OCI-LY3 (cell line): ENCODE measurements around the gene DTHD1.

Source experiments
- H2AFZ ChIP-seq: fragments of 200-600, 300-600 bp; shearing (Covaris generic); 2 replicates; pipeline ENCODE4 v1.6.0; 2014; ENCODE audit warnings: antibody characterized with exemption, low read depth, low read length
- H3K27ac ChIP-seq: fragments of 200-600, 300-600 bp; sonication (generic); 2 replicates; pipeline ENCODE4 v1.5.1; 2014; ENCODE audit warnings: mild to moderate bottlenecking, low read length, moderate library complexity, mixed read lengths
- H3K27me3 ChIP-seq: fragments of 200-600, 300-600 bp; sonication (generic); 2 replicates; pipeline ENCODE4 v1.6.1; 2014; ENCODE audit warnings: low read depth, low read length, mixed read lengths
- H3K36me3 ChIP-seq: fragments of 200-600, 300-600 bp; sonication (generic); replicated peaks from 2 replicates; pipeline ENCODE3; 2014; ENCODE audit warnings: low read depth, low read length, mixed read lengths
- H3K4me1 ChIP-seq: fragments of 300-600, 200-600 bp; sonication (generic); 2 replicates; pipeline ENCODE4 v1.6.1; 2014; ENCODE audit warnings: low read length, mixed read lengths
- H3K4me2 ChIP-seq: fragments of 200-600, 300-600 bp; sonication (generic); 2 replicates; pipeline ENCODE4 v1.6.1; 2014; ENCODE audit warnings: low read length, mixed read lengths
- H3K4me3 ChIP-seq: fragments of 300-600, 200-600 bp; sonication (generic); 2 replicates; pipeline ENCODE4 v1.5.1; 2014; ENCODE audit warnings: antibody characterized with exemption, mild to moderate bottlenecking, low read length, moderate library complexity
- H3K79me2 ChIP-seq: fragments of 300-600, 200-600 bp; shearing (Covaris generic); 2 replicates; pipeline ENCODE4 v1.6.1; 2014; ENCODE audit warnings: mild to moderate bottlenecking, low read length, mixed read lengths
- H3K9ac ChIP-seq: fragments of 300-600, 200-600 bp; shearing (Covaris generic); 2 replicates; pipeline ENCODE4 v1.6.0; 2014; ENCODE audit warnings: mild to moderate bottlenecking, low read length, moderate library complexity
- H3K9me3 ChIP-seq: fragments of 200-600, 300-600 bp; shearing (Covaris generic); 2 replicates; pipeline ENCODE4 v1.6.1; 2014; ENCODE audit warnings: low read length, mixed read lengths; ENCODE audit not compliant: insufficient read depth
- H4K20me1 ChIP-seq: fragments of 200-600, 300-600 bp; sonication (generic); 2 replicates; pipeline ENCODE4 v1.6.1; 2016; ENCODE audit warnings: low read length, mixed read lengths; ENCODE audit not compliant: insufficient read depth
- CTCF ChIP-seq: fragments of 200-600, 300-600 bp; sonication (generic); IDR thresholded peaks from 2 replicates; pipeline ENCODE4 v1.5.1; 2014; ENCODE audit warnings: antibody characterized with exemption, low read length, low read depth
- EZH2phosphoT487 ChIP-seq: fragments of 200-600 bp; shearing (Covaris generic); IDR thresholded peaks from 2 replicates; pipeline ENCODE4 v1.6.1; 2018; ENCODE audit warnings: antibody characterized with exemption, mixed run types, low read depth

Gene DTHD1

DNA sequence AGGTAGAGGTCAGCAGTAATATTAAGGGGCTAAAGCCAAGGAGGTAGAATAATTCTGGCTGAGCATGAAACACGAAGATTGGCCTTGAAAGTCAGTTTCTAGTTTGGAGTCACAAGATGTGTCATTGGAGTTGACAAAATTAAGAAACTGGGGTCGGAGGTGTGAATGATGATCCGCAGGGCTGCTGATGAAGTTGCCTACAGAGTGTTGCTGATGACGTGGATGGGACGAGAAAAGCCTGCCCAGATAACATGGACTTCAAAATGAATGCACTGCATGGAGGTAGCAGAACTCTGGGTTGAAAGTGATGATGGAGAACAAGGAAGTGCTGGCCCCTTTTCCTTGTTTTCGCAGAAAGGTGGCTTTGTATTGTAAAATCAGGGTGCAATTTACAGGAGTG is 60.5 kb downstream of the DTHD1 start:
- H3K27ac ChIP-seq = no peak overlapping the region
- H3K9me3 ChIP-seq = no peaks in the 10 kb centered on the region
- H3K36me3 ChIP-seq = no peaks in the 10 kb centered on the region
- no peaks in the 10 kb centered on the region for H3K27me3 ChIP-seq
- H3K79me2 ChIP-seq = no peaks in the 10 kb centered on the region
- H3K9ac ChIP-seq = no peak overlapping the region
- H4K20me1 ChIP-seq = no peaks in the 10 kb centered on the region
- 0 out of 2 replicates have a peak, but pooled peaks cover 4% of the 10 kb centered on the region for H3K4me1 ChIP-seq
- no peak overlapping the region for H3K4me2 ChIP-seq
- no peak overlapping the region for H3K4me3 ChIP-seq
- TF ChIP-seq CTCF = no peak
- no peak for TF ChIP-seq EZH2phosphoT487
- H2AFZ ChIP-seq = no peak overlapping the region

GRCh38 chr4:36343501-36344175 is 62.2 kb downstream of the DTHD1 start:
- H3K4me2 ChIP-seq = no peak overlapping the region
- peaks cover 9% of the 10 kb centered on the region for H3K4me1 ChIP-seq
- no peak overlapping the region for H3K4me3 ChIP-seq
- no peaks in the 10 kb centered on the region for H3K27me3 ChIP-seq
- no peaks in the 10 kb centered on the region for H4K20me1 ChIP-seq
- H3K79me2 ChIP-seq = no peaks in the 10 kb centered on the region
- H3K9ac ChIP-seq = no peak overlapping the region
- no peaks in the 10 kb centered on the region for H3K9me3 ChIP-seq
- H3K27ac ChIP-seq = no peak overlapping the region
- H2AFZ ChIP-seq = no peak overlapping the region
- TF ChIP-seq CTCF (no peak), EZH2phosphoT487 (no peak)
- H3K36me3 ChIP-seq = no peaks in the 10 kb centered on the region

GRCh38 chr4:36348403-36348938 is 67.1 kb downstream of the DTHD1 start:
- Histone ChIP-seq H3K4me3 (peak overlapping the region; percentile 33), H3K27me3 (no peaks in the 10 kb centered on the region), H3K4me2 (peak overlapping the region; percentile 70), H3K9me3 (no peaks in the 10 kb centered on the region), H3K27ac (peak overlapping the region; percentile 63), H4K20me1 (no peaks in the 10 kb centered on the region), H2AFZ (peak overlapping the region; percentile 45; the same call in 1 of the 2 replicates), H3K4me1 (peaks cover 33% of the 10 kb centered on the region), H3K79me2 (no peaks in the 10 kb centered on the region), H3K9ac (peak overlapping the region; percentile 17; the same call in 1 of the 2 replicates), H3K36me3 (no peaks in the 10 kb centered on the region)
- TF ChIP-seq CTCF = no peak
- no peak for TF ChIP-seq EZH2phosphoT487

- Histone ChIP-seq H3K27me3 (no peaks in the 10 kb centered on the region), H3K9me3 (no peaks in the 10 kb centered on the region), H2AFZ (no peak overlapping the region), H3K4me1 (peaks cover 33% of the 10 kb centered on the region), H3K79me2 (no peaks in the 10 kb centered on the region), H3K36me3 (no peaks in the 10 kb centered on the region), H3K4me3 (no peak overlapping the region), H3K9ac (no peak overlapping the region), H3K27ac (no peak overlapping the region), H4K20me1 (no peaks in the 10 kb centered on the region), H3K4me2 (no peak overlapping the region)
- TF ChIP-seq CTCF (no peak), EZH2phosphoT487 (no peak)
These were observed 68.6 kb downstream of the DTHD1 start for GRCh38 chr4:36349938-36350549.
